ENCODE results near the gene LRBA. TPM values are rescaled to one million over a fixed set of nuclear protein-coding genes. Genes with fewer than 3 reads are reported as not detected.

Gene LRBA
- total and polyA plus RNA-seq, 8 donors: 7.3 to 156 (median 73.9) TPM

DNA sequence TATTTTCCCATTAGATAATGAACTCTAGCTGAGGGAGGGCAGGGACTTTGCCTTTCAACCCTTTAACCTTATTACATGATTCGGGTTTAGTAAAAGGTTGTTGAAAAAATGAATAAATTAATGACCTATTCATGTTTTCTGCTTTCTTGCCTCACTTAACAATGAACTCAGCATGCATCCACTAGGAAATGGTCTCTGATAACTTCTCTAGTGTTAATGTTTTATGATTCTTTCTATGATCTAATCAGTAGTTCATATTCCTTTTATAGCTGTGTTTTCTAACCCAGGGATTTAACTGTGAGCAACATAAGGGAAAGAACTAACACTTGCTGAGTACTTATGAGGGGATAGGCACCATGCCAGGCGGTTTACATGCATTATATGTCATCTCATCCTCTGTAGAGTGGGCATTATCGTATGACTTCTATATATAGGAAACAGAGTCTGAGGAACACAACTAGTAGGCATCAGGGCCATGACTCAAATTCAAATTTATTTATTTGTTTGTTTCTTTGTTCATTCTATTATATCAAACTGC is 669.8 kb downstream of the LRBA start:
- Histone ChIP-seq H3K36me3 (peaks cover 0 to 5% (median 2%) of the 10 kb centered on the region in 4 donors), H3K27ac (no peak overlapping the region), H3K27me3 (no peaks in the 10 kb centered on the region), H3K9me3 (no peaks in the 10 kb centered on the region), H3K4me1 (no peaks in the 10 kb centered on the region), H3K4me3 (no peak overlapping the region)
- no peak for DNase-seq
- TF ChIP-seq EP300 (IDR thresholded peaks at IDR 0.05) (no peak), POLR2A (IDR thresholded peaks at IDR 0.05) (no peak), CTCF (IDR thresholded peaks at IDR 0.05) (no peak), POLR2AphosphoS5 (IDR thresholded peaks at IDR 0.05) (no peak)
- intact Hi-C loops (cut with DNase I; ENCODE audit: low total_unique reads): no loop called here
- WGBS, 5 donors: 90 to 97% (median 95%) methylated on average over 3 of the region's 3 CpGs

GRCh38 chr4:150343796-150344195 is 671.3 kb downstream of the LRBA start:
- Histone ChIP-seq H3K27ac (no peak overlapping the region), H3K4me1 (peaks cover 0 to 1% (median 0%) of the 10 kb centered on the region in 4 donors), H3K27me3 (no peaks in the 10 kb centered on the region), H3K36me3 (peaks cover 0 to 5% (median 1%) of the 10 kb centered on the region in 4 donors), H3K9me3 (no peaks in the 10 kb centered on the region), H3K4me3 (no peak overlapping the region)
- DNase-seq: no peak
- intact Hi-C loops (cut with DNase I; ENCODE audit: low total_unique reads): no loop called here
- no peak for TF ChIP-seq EP300 (IDR thresholded peaks at IDR 0.05)
- no peak for TF ChIP-seq POLR2AphosphoS5 (IDR thresholded peaks at IDR 0.05)
- TF ChIP-seq POLR2A (IDR thresholded peaks at IDR 0.05): no peak
- no peak for TF ChIP-seq CTCF (IDR thresholded peaks at IDR 0.05)
- 85 to 98% (median 95%) methylated on average over 2 of the region's 2 CpGs for WGBS, 5 donors

- peaks cover 0 to 5% (median 0%) of the 10 kb centered on the region in 4 donors for H3K36me3 ChIP-seq
- no peak for TF ChIP-seq EP300 (IDR thresholded peaks at IDR 0.05)
- no peak for TF ChIP-seq CTCF (IDR thresholded peaks at IDR 0.05)
- no peak for TF ChIP-seq POLR2A (IDR thresholded peaks at IDR 0.05)
- no peak for TF ChIP-seq POLR2AphosphoS5 (IDR thresholded peaks at IDR 0.05)
- H3K4me3 ChIP-seq: no peak overlapping the region
- no peak overlapping the region for H3K27ac ChIP-seq
- 78 to 94% (median 85%) methylated on average over 2 of the region's 2 CpGs for WGBS, 5 donors
- DNase-seq: no peak
- no peaks in the 10 kb centered on the region for H3K9me3 ChIP-seq
- intact Hi-C loops (cut with DNase I; ENCODE audit: low total_unique reads): no loop called here
- peaks cover 0 to 9% (median 0%) of the 10 kb centered on the region in 4 donors for H3K4me1 ChIP-seq
- H3K27me3 ChIP-seq: no peaks in the 10 kb centered on the region
Observed at GRCh38 chr4:150342945-150343344, 672.1 kb downstream of the LRBA start.

DNA sequence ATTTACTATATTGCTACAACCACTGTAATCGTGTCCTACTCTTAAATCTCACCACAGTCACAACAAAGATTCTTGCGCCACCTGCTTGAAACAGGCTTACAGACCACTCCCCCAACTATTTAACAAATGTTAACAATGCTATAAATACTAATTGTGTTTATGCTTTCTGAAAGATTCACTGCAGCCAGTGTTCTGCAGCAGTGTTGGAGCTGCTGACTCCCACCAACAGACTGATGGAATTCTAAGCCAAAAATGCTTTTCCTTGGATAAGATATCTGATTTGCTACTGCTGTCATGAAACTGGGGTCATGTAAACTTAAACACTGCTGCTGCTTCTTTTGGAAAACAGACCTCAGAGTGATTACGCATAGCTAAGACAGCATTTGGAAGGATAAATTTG is 677.4 kb downstream of the LRBA start:
- H3K27ac ChIP-seq: no peak overlapping the region
- DNase-seq: peak in 1 of 2 donors; percentile 73
- WGBS, 5 donors: 67 to 76% (median 71%) methylated on average over 3 of the region's 3 CpGs
- no peak overlapping the region for H3K4me3 ChIP-seq
- peak in 1 of 3 donors; percentile 12 for TF ChIP-seq POLR2AphosphoS5 (IDR thresholded peaks at IDR 0.05)
- no peak for TF ChIP-seq EP300 (IDR thresholded peaks at IDR 0.05)
- no peak for TF ChIP-seq POLR2A (IDR thresholded peaks at IDR 0.05)
- no peak for TF ChIP-seq CTCF (IDR thresholded peaks at IDR 0.05)
- peaks cover 0 to 27% (median 0%) of the 10 kb centered on the region in 4 donors for H3K4me1 ChIP-seq
- no peaks in the 10 kb centered on the region for H3K36me3 ChIP-seq
- intact Hi-C loops (cut with DNase I; ENCODE audit: low total_unique reads): no loop called here
- no peaks in the 10 kb centered on the region for H3K9me3 ChIP-seq
- no peaks in the 10 kb centered on the region for H3K27me3 ChIP-seq

All from stomach (tissue), 9 donors.